ENCODE data around the gene SLIT3. TPM values are rescaled to one million over a fixed set of nuclear protein-coding genes. Genes with fewer than 3 reads are reported as not detected.

SLIT3 gene
- total and polyA plus RNA-seq, 2 experiments from 2014 or later, result 0.59 to 0.71 TPM

DNA sequence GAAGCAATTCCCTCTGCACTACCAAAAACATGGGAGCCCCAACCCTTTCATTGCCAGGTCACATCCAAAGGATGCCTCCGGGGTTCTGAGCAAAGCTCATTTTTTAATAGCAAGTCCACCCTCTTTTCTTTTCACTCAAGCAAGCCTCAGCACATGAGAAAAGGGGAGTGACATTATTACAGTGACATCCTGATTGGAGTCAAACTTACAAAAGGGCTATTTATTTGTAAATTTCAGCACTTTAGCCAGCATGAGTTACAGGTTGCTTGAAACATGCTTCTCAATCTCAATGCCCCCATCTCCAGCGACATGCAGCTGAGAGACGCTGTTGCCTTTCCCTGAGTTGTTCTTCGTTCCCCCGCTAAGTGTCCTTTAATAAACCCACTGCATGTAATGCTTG, 483.3 kb downstream of the SLIT3 start:
- Histone ChIP-seq H3K4me3 (no peak overlapping the region), H3K27ac (ENCODE audit: low read depth) (no peak overlapping the region), H3K79me2 (replicated peaks; ENCODE audit: insufficient read depth) (no peaks in the 10 kb centered on the region), H3K4me2 (no peak overlapping the region), H2AFZ (no peak overlapping the region), H3F3A (replicated peaks; ENCODE audit: low read depth) (no peaks in the 10 kb centered on the region), H3K27me3 (ENCODE audit: insufficient read depth) (no peaks in the 10 kb centered on the region), H3K36me3 (ENCODE audit: insufficient read depth) (no peaks in the 10 kb centered on the region), H3K9me2 (ENCODE audit: insufficient read depth) (no peaks in the 10 kb centered on the region), H3K4me1 (ENCODE audit: insufficient read depth) (no peaks in the 10 kb centered on the region; the same call in 1 of the 2 replicates), H4K20me1 (replicated peaks; ENCODE audit: insufficient read depth) (no peaks in the 10 kb centered on the region)
- Mint-ChIP-seq H3K4me1 (peaks cover 27% of the 10 kb centered on the region), H3K4me3 (no peak overlapping the region; the same call in 2 of the 3 replicates), H3K27me3 (ENCODE audit: insufficient read depth, low read depth, poor library complexity) (peaks cover 7% of the 10 kb centered on the region), H3K27ac (no peak overlapping the region), H3K36me3 (ENCODE audit: low read depth) (no peaks in the 10 kb centered on the region), H3K9me3 (peaks cover 3% of the 10 kb centered on the region; the same call in 1 of the 3 replicates)
- DNase-seq (ENCODE audit: low spot score) (no peak), ATAC-seq (peak; percentile 33)
- no peak for TF ChIP-seq ZNF114 (CRISPR knock-in tag; IDR thresholded peaks at IDR 0.05)
- TF ChIP-seq EZH2 (IDR thresholded peaks at IDR 0.05; ENCODE audit: low read depth, unreplicated experiment), result no peak
- TF ChIP-seq, protein P1, sequence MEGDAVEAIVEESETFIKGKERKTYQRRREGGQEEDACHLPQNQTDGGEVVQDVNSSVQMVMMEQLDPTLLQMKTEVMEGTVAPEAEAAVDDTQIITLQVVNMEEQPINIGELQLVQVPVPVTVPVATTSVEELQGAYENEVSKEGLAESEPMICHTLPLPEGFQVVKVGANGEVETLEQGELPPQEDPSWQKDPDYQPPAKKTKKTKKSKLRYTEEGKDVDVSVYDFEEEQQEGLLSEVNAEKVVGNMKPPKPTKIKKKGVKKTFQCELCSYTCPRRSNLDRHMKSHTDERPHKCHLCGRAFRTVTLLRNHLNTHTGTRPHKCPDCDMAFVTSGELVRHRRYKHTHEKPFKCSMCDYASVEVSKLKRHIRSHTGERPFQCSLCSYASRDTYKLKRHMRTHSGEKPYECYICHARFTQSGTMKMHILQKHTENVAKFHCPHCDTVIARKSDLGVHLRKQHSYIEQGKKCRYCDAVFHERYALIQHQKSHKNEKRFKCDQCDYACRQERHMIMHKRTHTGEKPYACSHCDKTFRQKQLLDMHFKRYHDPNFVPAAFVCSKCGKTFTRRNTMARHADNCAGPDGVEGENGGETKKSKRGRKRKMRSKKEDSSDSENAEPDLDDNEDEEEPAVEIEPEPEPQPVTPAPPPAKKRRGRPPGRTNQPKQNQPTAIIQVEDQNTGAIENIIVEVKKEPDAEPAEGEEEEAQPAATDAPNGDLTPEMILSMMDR (conservative IDR thresholded peaks at IDR 0.05; ENCODE audit: low read depth in 2 of 2), result no peak

GRCh38 chr5:168816661-168817060, 484.3 kb downstream of the SLIT3 start:
- Histone ChIP-seq H3K36me3 (ENCODE audit: insufficient read depth) (no peaks in the 10 kb centered on the region), H3F3A (replicated peaks; ENCODE audit: low read depth) (no peaks in the 10 kb centered on the region), H3K79me2 (replicated peaks; ENCODE audit: insufficient read depth) (no peaks in the 10 kb centered on the region), H2AFZ (no peak overlapping the region), H3K27ac (ENCODE audit: low read depth) (no peak overlapping the region), H4K20me1 (replicated peaks; ENCODE audit: insufficient read depth) (no peaks in the 10 kb centered on the region), H3K27me3 (ENCODE audit: insufficient read depth) (no peaks in the 10 kb centered on the region), H3K9me2 (ENCODE audit: insufficient read depth) (no peaks in the 10 kb centered on the region), H3K4me2 (no peak overlapping the region), H3K4me3 (no peak overlapping the region), H3K4me1 (ENCODE audit: insufficient read depth) (no peaks in the 10 kb centered on the region; the same call in 1 of the 2 replicates)
- Mint-ChIP-seq H3K36me3 (ENCODE audit: low read depth) (no peaks in the 10 kb centered on the region), H3K27me3 (ENCODE audit: insufficient read depth, low read depth, poor library complexity) (peaks cover 7% of the 10 kb centered on the region), H3K27ac (no peak overlapping the region), H3K4me3 (no peak overlapping the region), H3K4me1 (peaks cover 27% of the 10 kb centered on the region), H3K9me3 (peaks cover 3% of the 10 kb centered on the region; the same call in 1 of the 3 replicates)
- TF ChIP-seq ZNF114 (CRISPR knock-in tag; IDR thresholded peaks at IDR 0.05) (no peak), STAT1 (IDR thresholded peaks at IDR 0.05; ENCODE audit: unreplicated experiment) (no peak), ETS1 (IDR thresholded peaks at IDR 0.05) (no peak), JUNB (IDR thresholded peaks at IDR 0.05; ENCODE audit: unreplicated experiment) (no peak), CREB1 (CRISPR knock-in tag; IDR thresholded peaks at IDR 0.05; ENCODE audit: low read depth) (no peak), EZH2phosphoT487 (IDR thresholded peaks at IDR 0.05; ENCODE audit: unreplicated experiment) (no peak), REST (IDR thresholded peaks at IDR 0.05; ENCODE audit: unreplicated experiment) (no peak)
- TF ChIP-seq, protein P1 (conservative IDR thresholded peaks at IDR 0.05; ENCODE audit: low read depth in 2 of 2), result no peak
- ATAC-seq, result no peak
- no peak for DNase-seq (ENCODE audit: low spot score)

Measured in GM23338 (cell line).